ENCODE measurements around the gene INTS14. TPM values are rescaled to one million over a fixed set of nuclear protein-coding genes. Genes with fewer than 3 reads are reported as not detected.
A peak's percentile ranks its signal among the peaks of the same experiment; 100 is the strongest.
"Not testable (repeated sequence)": the region's sequence is repeated elsewhere in the genome, so short reads cannot be mapped to it uniquely, and the experiment has no call there.

Gene INTS14
- total RNA-seq, 4 donors from 2014 or later, result 52.4 to 99.4 (median 62.9) TPM

DNA sequence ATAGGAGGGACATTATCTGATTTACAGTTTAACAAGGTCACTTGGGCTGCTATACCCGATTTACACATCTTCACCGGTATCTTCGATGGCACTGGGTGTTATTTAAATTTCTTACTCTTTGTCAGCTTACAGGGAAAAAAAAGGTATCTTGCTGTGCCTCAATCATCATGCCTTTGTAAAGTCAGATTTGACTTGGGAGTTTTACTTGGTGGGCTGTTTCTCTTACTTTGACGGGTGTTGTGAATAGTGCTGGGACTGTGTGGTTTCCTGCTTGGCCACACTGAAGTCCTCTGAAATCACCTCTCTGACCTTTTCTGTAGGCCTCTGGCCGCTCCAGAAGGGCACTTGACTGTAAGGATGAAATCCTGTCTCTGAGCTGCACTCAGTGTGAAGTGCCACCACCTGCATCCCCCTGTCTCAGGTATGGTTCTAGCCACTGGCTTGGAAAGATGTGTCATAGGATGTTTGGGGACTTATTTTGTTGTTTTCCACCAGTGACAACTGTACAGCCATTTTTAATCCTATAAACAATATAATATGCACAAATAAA lies 7.7 kb upstream of the INTS14 start:
- no peaks in the 10 kb centered on the region for H3K27me3 ChIP-seq
- H3K27ac ChIP-seq, result no peak overlapping the region
- no peak for DNase-seq
- WGBS, 2 donors, result 59% methylated on average over 5 of the region's 5 CpGs
- no peaks in the 10 kb centered on the region for H3K9me3 ChIP-seq
- no peaks in the 10 kb centered on the region for H3K4me1 ChIP-seq
- intact Hi-C loops (cut with DNase I), result no loop called here
- no peak overlapping the region for H3K4me3 ChIP-seq (replicated peaks in 1 of 3)
- TF ChIP-seq, protein P1, sequence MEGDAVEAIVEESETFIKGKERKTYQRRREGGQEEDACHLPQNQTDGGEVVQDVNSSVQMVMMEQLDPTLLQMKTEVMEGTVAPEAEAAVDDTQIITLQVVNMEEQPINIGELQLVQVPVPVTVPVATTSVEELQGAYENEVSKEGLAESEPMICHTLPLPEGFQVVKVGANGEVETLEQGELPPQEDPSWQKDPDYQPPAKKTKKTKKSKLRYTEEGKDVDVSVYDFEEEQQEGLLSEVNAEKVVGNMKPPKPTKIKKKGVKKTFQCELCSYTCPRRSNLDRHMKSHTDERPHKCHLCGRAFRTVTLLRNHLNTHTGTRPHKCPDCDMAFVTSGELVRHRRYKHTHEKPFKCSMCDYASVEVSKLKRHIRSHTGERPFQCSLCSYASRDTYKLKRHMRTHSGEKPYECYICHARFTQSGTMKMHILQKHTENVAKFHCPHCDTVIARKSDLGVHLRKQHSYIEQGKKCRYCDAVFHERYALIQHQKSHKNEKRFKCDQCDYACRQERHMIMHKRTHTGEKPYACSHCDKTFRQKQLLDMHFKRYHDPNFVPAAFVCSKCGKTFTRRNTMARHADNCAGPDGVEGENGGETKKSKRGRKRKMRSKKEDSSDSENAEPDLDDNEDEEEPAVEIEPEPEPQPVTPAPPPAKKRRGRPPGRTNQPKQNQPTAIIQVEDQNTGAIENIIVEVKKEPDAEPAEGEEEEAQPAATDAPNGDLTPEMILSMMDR (IDR thresholded peaks at IDR 0.05), result no peak
- no peak for TF ChIP-seq POLR2A (IDR thresholded peaks at IDR 0.05)
- H3K36me3 ChIP-seq, result no peaks in the 10 kb centered on the region

- intact Hi-C loops (cut with DNase I); H3K4me3 ChIP-seq (replicated peaks in 1 of 3); H3K9me3 ChIP-seq; H3K27me3 ChIP-seq; H3K4me1 ChIP-seq; H3K27ac ChIP-seq; H3K36me3 ChIP-seq; DNase-seq: not testable (repeated sequence)
- WGBS, 2 donors, result 87 to 90% methylated on average over 1 of the region's 1 CpG
Observed at GRCh38 chr15:65615887-65616286, 5.0 kb upstream of the INTS14 start.

GRCh38 chr15:65612949-65613744 lies 2.2 kb upstream of the INTS14 start:
- Histone ChIP-seq H3K27ac (no peak overlapping the region), H3K4me3 (replicated peaks in 1 of 3) (no peak overlapping the region), H3K9me3 (no peaks in the 10 kb centered on the region), H3K4me1 (peaks cover 15 to 18% of the 10 kb centered on the region in 2 donors), H3K27me3 (no peaks in the 10 kb centered on the region), H3K36me3 (no peaks in the 10 kb centered on the region)
- intact Hi-C loops (cut with DNase I), result no loop called here
- DNase-seq, result no peak
- TF ChIP-seq POLR2A (IDR thresholded peaks at IDR 0.05), result no peak
- TF ChIP-seq, protein P1 (IDR thresholded peaks at IDR 0.05), result no peak
- WGBS, 2 donors, result 86% methylated on average over 6 of the region's 6 CpGs

DNA sequence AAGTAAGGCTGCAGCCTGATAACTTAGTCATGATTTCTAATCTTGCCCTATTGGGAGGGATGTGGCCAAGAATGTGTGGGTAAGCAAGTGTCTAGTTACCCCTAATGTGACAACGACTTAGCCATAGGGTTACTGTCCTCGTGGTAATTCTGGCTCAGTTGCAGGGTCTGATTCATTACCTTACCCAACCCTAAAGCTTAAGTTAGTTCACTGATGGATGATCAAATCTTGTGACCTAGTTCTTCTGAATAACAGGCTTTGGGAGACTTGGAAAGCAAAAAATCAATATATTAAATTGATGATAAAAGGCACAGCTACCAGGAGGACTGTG lies 1.6 kb upstream of the INTS14 start:
- H3K36me3 ChIP-seq, result no peaks in the 10 kb centered on the region
- H3K27me3 ChIP-seq, result no peaks in the 10 kb centered on the region
- no peak for DNase-seq
- H3K9me3 ChIP-seq, result no peaks in the 10 kb centered on the region
- intact Hi-C loops (cut with DNase I), result no loop called here
- 63 to 69% methylated on average over 2 of the region's 2 CpGs for WGBS, 2 donors
- no peak for TF ChIP-seq POLR2A (IDR thresholded peaks at IDR 0.05)
- TF ChIP-seq, protein P1 (IDR thresholded peaks at IDR 0.05), result no peak
- H3K4me3 ChIP-seq (replicated peaks in 1 of 3), result no peak overlapping the region
- H3K27ac ChIP-seq, result no peak overlapping the region
- H3K4me1 ChIP-seq, result peaks cover 15 to 18% of the 10 kb centered on the region in 2 donors

DNA sequence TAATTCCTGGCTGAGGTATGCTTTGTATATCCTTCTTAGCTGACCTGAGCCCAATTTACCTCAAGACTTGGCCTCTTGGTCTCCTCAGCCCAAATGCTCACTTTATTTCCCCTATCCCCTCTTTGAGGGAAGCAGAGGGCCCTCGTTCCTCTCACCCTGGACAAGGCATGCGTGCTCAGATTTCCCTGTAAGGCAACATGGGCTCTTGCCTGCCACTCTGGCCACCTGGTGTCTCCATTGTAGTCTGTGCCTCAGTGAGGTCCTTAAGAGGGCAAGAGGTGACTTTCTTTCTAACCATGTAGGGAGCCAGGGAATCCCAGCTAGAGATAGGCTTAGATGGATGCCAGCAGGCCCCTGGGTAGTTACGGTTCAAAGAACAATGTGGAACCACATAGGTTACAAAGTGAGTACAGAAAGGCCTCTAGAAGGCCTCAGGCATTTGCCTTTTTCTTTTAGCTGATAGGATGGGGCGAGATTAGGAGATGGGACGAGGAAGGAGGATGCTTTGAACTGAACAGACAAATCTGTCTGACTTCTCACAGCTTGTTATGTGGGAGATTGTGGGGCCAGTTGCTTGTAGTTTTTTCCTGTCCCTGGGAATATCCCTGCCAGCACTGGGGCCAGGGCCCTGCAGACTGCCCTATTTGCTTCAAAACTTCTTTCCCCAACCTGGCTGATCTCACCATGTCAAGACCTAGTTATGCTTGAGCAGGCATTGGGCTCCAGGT lies 1.1 kb upstream of the INTS14 start:
- H3K36me3 ChIP-seq, result no peaks in the 10 kb centered on the region
- intact Hi-C loops (cut with DNase I), result no loop called here
- H3K4me1 ChIP-seq, result peaks cover 15 to 18% of the 10 kb centered on the region in 2 donors
- DNase-seq, result no peak
- H3K27ac ChIP-seq, result peak overlapping the region; percentile 91 to 95 (median 94)
- H3K27me3 ChIP-seq, result no peaks in the 10 kb centered on the region
- peak overlapping the region in 1 of 3 donors; percentile 66 for H3K4me3 ChIP-seq (replicated peaks in 1 of 3)
- H3K9me3 ChIP-seq, result no peaks in the 10 kb centered on the region
- WGBS, 2 donors, result 78 to 80% methylated on average over 5 of the region's 5 CpGs
- TF ChIP-seq, protein P1 (IDR thresholded peaks at IDR 0.05), result no peak
- no peak for TF ChIP-seq POLR2A (IDR thresholded peaks at IDR 0.05)

Measured in thyroid gland (tissue), 4 donors.